SK-N-MC (cell line): Measurements from ENCODE around the gene USP9X.
"Not testable (repeated sequence)": the region's sequence is repeated elsewhere in the genome, so short reads cannot be mapped to it uniquely, and the experiment has no call there.

Experiments used
- DNase-seq: peaks from one replicate; pipeline ENCODE4 v3.0.0-alpha.2; 2011; ENCODE audit warnings: low read depth, low spot score
- H3K27ac ChIP-seq: fragments of 200-600 bp; sonication (generic); 2 replicates; pipeline ENCODE4 v1.5.1; 2016; ENCODE audit warnings: mixed run types
- H3K36me3 ChIP-seq: fragments of 200-600 bp; sonication (generic); 2 replicates; pipeline ENCODE4 v1.6.1; 2017; ENCODE audit warnings: antibody characterized with exemption, low read length, mixed read lengths; ENCODE audit not compliant: insufficient read depth
- H3K4me3 ChIP-seq: fragments of 200-600 bp; sonication (generic); 2 replicates; pipeline ENCODE4 v1.5.1; 2016
- H3K9ac ChIP-seq: fragments of 200-600 bp; sonication (generic); 2 replicates; pipeline ENCODE4 v1.8.0; 2017; ENCODE audit warnings: mixed run types, mixed read lengths; ENCODE audit not compliant: insufficient read length
- H3K9me3 ChIP-seq: fragments of 200-600 bp; sonication (generic); 2 replicates; pipeline ENCODE4 v1.6.1; 2017; ENCODE audit warnings: low read depth, mild to moderate bottlenecking, antibody characterized with exemption, low read length, moderate library complexity, mixed read lengths
- EZH2 ChIP-seq: fragments of 200-600 bp; sonication (generic); IDR thresholded peaks from one replicate; pipeline ENCODE4 v1.6.1; 2017; ENCODE audit warnings: antibody characterized with exemption
- FOXP2 ChIP-seq: optimal IDR thresholded peaks from 2 replicates; pipeline ENCODE3; 2011; ENCODE audit warnings: mild to moderate bottlenecking, moderate library complexity; ENCODE audit not compliant: insufficient read depth; ENCODE audit errors: extremely low read length, control extremely low read depth
- POLR2AphosphoS5 ChIP-seq: IDR thresholded peaks from 2 replicates; pipeline ENCODE4 v1.6.1; 2012; ENCODE audit warnings: mild to moderate bottlenecking, low read depth, low read length, borderline replicate concordance

USP9X gene

DNA sequence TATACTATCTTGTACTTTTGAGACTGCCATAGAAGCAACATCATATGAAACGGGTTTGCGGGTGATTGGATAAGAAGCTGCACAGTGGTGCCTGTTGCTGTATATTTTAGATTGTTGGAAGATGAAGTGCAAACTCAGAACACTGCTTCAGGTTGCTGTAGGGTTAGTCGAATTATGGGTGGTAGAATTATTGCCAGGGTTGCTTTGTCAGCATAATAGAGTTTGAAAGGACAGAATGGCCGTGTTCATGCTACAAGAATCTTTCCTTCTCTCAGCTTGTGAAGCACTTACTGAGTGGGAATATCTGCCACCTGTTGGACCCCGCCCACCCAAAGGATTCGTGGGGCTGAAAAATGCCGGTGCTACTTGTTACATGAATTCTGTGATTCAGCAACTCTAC lies 115.5 kb downstream of the USP9X start:
- peaks cover 57% of the 10 kb centered on the region for H3K36me3 ChIP-seq
- no peak overlapping the region for H3K9ac ChIP-seq
- TF ChIP-seq EZH2, result no peak
- H3K4me3 ChIP-seq, result no peak overlapping the region
- no peaks in the 10 kb centered on the region for H3K9me3 ChIP-seq
- H3K27ac ChIP-seq, result no peak overlapping the region; the same call in 1 of the 2 replicates
- DNase-seq, result no peak

DNA sequence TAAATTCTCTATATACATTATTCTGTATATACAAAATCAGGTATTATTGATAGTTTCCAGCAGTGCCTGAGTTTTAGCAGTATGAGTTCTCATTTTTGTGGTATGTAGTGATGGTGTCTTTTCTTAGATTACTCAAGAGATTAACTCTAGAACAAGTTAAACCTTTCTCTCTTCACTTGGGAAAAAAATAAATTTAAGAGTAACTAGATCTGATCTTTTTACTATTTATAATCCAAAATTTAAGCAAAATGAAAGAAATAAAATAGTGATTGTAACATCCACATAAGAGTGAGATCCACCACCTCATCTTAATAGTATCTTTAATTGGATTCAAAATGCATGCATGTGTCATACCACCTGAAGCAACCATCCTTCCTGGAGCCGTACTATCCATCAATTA lies 124.6 kb downstream of the USP9X start:
- Histone ChIP-seq H3K27ac (no peak overlapping the region), H3K4me3 (no peak overlapping the region), H3K9me3 (peaks cover 5% of the 10 kb centered on the region), H3K36me3 (peaks cover 69% of the 10 kb centered on the region), H3K9ac (no peak overlapping the region)
- TF ChIP-seq POLR2AphosphoS5 (no peak), EZH2 (no peak), FOXP2 (no peak)
- DNase-seq, result no peak

- no peak overlapping the region for H3K27ac ChIP-seq
- DNase-seq, result no peak
- H3K9ac ChIP-seq, result no peak overlapping the region
- H3K36me3 ChIP-seq, result peaks cover 44% of the 10 kb centered on the region
- no peak overlapping the region for H3K4me3 ChIP-seq
- H3K9me3 ChIP-seq, result no peaks in the 10 kb centered on the region
- TF ChIP-seq FOXP2 (no peak), POLR2AphosphoS5 (no peak), EZH2 (no peak)
These were observed 139.4 kb downstream of the USP9X start for GRCh38 chrX:41224605-41225004.

DNA sequence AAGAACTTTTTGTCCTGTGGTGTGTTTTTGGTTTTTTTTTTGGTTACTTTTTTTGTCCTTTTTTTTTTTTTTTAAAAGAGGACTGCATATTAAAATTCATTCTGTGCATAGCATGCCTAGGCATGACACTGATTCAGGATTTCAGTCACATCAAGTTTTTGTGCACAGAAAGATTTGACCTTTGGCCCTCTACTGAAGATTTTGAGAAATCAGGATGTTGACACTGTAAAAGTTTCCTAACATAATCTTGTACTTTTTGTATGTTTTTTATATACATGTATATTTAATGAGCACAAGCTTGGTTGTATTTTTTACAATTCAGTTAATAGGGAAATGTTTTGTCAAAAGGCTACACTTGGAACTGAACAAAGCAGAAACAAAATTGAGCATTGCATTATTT lies 148.7 kb downstream of the USP9X start:
- H3K36me3 ChIP-seq, result peaks cover 34% of the 10 kb centered on the region
- DNase-seq, result no peak
- no peak overlapping the region for H3K4me3 ChIP-seq
- TF ChIP-seq POLR2AphosphoS5 (no peak), EZH2 (no peak), FOXP2 (no peak)
- no peaks in the 10 kb centered on the region for H3K9me3 ChIP-seq
- H3K27ac ChIP-seq, result no peak overlapping the region
- H3K9ac ChIP-seq, result no peak overlapping the region

GRCh38 chrX:41234471-41234870 lies 149.2 kb downstream of the USP9X start:
- not testable (repeated sequence) for H3K4me3 ChIP-seq, H3K27ac ChIP-seq, H3K9me3 ChIP-seq, H3K9ac ChIP-seq, DNase-seq
- peaks cover 29% of the 10 kb centered on the region for H3K36me3 ChIP-seq

DNA sequence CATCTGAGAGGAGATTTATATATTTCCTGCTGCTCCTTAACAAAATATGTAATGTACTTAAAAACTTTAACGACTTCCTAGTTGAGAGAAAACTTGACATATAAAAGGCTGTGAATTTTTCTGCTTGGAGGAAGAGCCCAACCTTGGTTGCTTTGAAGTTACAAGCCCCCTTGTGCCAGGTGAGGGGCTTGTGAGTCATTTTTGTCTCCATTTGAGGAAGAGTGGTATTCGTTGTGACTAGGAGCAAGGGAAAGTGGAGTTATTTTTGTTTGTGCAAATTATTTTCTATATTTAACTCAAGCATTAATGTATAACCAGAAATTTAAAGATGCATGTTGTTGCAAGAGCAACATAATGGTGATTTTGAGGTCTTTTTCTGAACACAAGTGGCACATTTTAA lies 149.7 kb downstream of the USP9X start:
- Histone ChIP-seq H3K9me3 (no peaks in the 10 kb centered on the region), H3K9ac (no peak overlapping the region), H3K4me3 (no peak overlapping the region), H3K27ac (no peak overlapping the region), H3K36me3 (peaks cover 25% of the 10 kb centered on the region)
- TF ChIP-seq FOXP2 (no peak), EZH2 (no peak), POLR2AphosphoS5 (no peak)
- DNase-seq, result no peak

DNA sequence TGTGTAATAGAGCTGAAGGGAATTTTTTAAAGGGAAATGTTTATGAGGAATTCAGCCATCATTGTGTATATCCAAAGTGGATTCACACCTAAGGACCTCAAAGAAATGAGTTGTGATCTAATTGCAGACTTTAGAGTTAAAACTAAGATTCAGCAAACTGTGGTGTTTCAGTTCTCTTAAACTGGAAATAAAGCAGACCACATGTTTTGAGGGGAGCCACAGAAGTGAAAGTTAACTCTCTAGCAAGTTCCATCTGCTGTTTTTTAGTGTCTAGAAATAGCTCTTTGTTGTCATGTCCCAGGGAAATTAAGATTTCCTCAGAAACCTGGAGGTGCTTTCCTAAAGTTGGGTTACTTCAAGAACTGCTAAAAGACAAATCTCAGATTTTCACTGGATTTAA lies 151.4 kb downstream of the USP9X start:
- Histone ChIP-seq H3K9ac (no peak overlapping the region), H3K27ac (no peak overlapping the region), H3K4me3 (no peak overlapping the region), H3K9me3 (no peaks in the 10 kb centered on the region), H3K36me3 (peaks cover 14% of the 10 kb centered on the region)
- TF ChIP-seq POLR2AphosphoS5, result no peak
- TF ChIP-seq FOXP2, result no peak
- no peak for TF ChIP-seq EZH2
- DNase-seq, result no peak

GRCh38 chrX:41240509-41240908 lies 155.3 kb downstream of the USP9X start:
- no peaks in the 10 kb centered on the region for H3K36me3 ChIP-seq
- H3K9ac ChIP-seq, result no peak overlapping the region
- H3K4me3 ChIP-seq, result no peak overlapping the region
- H3K9me3 ChIP-seq, result no peaks in the 10 kb centered on the region
- H3K27ac ChIP-seq, result no peak overlapping the region
- no peak for TF ChIP-seq FOXP2
- no peak for TF ChIP-seq EZH2
- TF ChIP-seq POLR2AphosphoS5, result no peak
- DNase-seq, result no peak

- no peak for DNase-seq
- Histone ChIP-seq H3K4me3 (no peak overlapping the region), H3K27ac (no peak overlapping the region), H3K9me3 (no peaks in the 10 kb centered on the region), H3K36me3 (no peaks in the 10 kb centered on the region), H3K9ac (no peak overlapping the region)
- TF ChIP-seq POLR2AphosphoS5 (no peak), EZH2 (no peak), FOXP2 (no peak)
These were observed 156.7 kb downstream of the USP9X start for GRCh38 chrX:41241962-41242361.
